Hippocampal formation (tissue), 2 donors: ENCODE results near the gene DUSP15.

Experiments used
- DNase-seq, 2 donors: peaks; one replicate each; lab custom pipeline; 2025; lab: John Stamatoyannopoulos, UW

The DUSP15 gene

DNA sequence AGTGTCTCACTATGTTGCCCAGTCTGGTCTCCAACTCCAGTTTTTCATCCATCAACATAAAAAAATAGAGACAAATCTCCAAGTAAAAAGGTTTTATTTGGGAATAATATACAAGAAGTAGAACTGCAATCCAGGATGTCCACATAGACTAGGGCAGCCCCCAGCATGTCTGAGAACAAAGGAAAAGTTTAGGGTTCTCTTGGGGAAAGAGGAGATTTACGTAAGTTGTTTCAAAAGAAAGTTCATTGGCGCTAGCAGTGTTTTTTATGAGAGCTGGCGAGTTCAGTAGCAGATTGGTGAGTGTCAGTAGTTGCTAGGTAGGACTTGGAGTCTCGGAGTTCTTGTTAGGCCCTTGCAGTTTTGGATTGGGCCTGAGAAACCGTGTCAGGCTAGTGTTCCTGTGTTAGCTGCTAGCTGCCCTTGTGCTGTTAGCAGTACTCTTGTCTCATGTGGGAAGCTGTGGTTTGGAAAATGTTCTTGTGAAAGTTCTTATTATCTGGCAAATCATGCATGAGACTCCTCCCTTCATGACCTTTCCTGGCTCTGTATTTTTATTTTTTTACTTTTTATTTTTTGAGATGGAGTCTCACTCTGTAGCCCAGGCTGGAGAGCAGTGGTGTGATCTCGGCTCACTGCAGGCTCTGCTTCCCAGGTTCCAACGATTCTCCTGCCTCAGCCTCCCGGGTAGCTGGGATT, 24.8 kb upstream of the DUSP15 start:
- DNase-seq = peak; percentile 7 to 47

GRCh38 chr20:31890646-31891045, 20.3 kb upstream of the DUSP15 start:
- DNase-seq = no peak

- DNase-seq = no peak
Measured at GRCh38 chr20:31883829-31884228, 13.5 kb upstream of the DUSP15 start.

GRCh38 chr20:31881945-31882344, 11.6 kb upstream of the DUSP15 start:
- DNase-seq = no peak

GRCh38 chr20:31879143-31879987, 9.0 kb upstream of the DUSP15 start:
- DNase-seq = peak; percentile 87 to 91

DNA sequence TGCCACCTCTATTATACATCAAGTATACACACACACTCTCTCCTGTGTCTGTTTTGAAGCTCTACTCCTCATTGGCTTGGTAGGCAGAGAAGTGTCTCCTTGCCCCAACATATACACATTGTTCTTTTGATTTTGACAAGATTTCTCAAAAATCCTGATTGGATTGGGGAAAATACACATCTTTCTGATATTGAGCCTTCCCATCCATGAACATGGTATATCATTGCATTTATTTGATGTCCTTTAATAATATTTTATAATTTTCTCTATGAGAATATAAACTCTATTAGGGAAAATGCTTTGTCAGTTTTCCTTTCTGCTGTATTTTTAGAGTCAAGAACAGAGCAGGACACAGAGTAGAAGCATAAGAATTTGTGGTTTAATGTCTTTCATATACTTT, 7.4 kb upstream of the DUSP15 start:
- no peak for DNase-seq

- no peak for DNase-seq
Measured at GRCh38 chr20:31875671-31876070, 5.3 kb upstream of the DUSP15 start.

DNA sequence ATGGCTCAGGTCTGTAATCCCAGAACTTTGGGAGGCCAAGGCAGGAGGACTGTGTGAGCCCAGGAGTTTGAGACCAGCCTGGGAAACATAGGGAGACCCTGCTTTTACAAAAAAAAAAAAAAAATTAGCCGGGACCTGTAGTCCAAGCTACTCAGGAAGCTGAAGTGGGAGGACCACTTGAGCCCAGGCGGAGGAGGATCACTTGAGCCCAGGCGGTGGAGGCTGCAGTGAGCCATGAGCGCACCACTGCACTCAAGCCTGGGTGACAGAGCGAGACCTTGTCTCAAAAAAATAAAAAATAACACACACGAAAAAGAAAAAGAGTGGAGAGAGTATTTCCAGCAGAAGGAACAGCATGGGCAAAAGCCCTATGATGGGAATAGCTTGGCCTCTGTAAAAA, 2.1 kb upstream of the DUSP15 start:
- no peak for DNase-seq

- DNase-seq = no peak
Measured at GRCh38 chr20:31871618-31871954, 1.3 kb upstream of the DUSP15 start.

GRCh38 chr20:31870726-31871617, 645 bp upstream of the DUSP15 start:
- DNase-seq = no peak

DNA sequence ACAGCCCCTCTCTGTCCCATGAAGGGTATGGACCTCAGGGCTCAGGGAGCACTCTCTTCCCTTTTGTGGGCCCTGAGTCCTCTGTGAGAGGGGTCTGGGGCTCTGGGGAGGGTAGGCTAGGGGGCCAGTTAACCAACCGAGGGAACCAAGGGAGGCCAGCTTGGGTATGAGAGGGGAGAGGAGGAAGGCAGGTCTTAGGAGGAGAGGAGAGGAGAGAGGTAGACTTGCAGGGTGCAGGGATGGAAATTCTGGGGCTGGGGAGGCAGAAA, 720 bp downstream of the DUSP15 start:
- no peak for DNase-seq

DNA sequence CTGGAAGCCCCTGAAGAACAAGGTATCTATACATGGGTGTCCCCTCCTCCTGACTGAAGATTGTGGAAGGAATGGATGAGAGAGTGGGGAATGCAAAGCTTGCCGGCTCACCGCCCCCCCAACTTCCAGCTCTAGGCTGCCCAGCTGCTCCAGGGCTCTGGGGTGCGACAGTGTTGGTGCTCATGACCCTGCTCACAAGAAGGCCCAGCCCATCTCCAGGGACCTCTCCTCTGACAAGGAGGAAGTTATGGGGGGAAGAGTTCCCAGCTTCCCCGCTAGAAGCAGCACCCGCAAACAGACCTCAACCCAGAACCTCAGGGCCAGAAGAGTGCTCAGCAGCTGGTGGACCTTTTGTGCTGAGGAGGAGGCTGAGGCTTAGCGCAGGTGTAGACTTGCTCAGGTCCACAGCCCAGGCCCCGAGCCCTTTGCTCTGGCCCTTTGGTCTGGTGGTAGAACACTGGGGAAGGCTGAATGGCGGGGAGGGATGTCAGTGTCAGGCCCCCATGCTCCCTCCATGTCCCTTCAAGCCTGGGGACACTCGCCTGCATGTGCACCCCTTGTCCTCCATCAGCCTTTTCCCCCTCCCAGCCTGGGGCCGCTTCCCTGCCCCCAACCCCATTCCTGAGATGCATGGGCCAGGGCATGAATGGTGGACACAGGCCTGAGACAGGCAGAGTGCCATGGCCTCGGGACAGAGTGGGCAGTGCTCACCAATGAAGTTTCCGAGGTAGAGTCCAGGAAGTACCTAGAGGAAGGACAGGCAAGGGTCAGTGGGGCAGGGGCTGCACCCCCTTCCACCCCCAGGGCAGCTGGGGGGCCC, 1.3 kb downstream of the DUSP15 start:
- DNase-seq = no peak

DNA sequence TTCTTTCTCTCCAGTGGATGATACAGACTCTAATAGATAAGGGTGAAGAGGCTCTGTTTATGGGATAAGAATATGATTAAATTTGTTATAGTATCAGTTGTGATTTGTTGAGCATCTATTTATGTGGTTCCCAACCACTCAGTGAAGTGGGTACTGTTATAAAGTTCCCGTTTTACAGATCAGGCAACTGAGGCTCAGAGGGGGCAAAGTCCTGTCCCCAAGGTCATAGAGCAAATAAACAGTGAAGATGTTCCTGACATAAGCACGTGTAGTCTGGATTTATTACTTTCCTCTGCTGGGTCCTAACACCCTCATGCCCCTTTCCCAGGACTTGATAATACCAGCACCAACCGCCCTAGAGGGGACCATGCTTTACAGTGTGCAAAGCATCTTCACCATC, 4.1 kb downstream of the DUSP15 start:
- no peak for DNase-seq

- DNase-seq = no peak
Measured at GRCh38 chr20:31864521-31865400, 5.6 kb downstream of the DUSP15 start.

GRCh38 chr20:31863296-31864085, 6.8 kb downstream of the DUSP15 start:
- DNase-seq = no peak

GRCh38 chr20:31862506-31862905, 7.8 kb downstream of the DUSP15 start:
- DNase-seq = no peak

DNA sequence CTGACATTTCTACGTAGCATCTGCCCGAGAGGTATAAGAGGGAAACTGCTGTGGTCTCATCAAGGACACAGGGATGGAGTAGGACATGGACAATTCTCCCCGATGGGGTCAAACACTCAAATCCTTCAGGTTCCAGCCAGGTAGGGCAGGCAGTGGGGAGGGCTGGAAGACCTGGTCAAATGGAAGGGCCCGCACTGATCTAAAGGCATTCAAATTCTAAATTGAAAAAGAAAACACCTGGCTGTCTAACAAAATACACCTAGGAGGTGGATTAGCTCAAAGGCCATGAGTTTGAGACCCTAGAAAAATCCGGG, 8.2 kb downstream of the DUSP15 start:
- no peak for DNase-seq

DNA sequence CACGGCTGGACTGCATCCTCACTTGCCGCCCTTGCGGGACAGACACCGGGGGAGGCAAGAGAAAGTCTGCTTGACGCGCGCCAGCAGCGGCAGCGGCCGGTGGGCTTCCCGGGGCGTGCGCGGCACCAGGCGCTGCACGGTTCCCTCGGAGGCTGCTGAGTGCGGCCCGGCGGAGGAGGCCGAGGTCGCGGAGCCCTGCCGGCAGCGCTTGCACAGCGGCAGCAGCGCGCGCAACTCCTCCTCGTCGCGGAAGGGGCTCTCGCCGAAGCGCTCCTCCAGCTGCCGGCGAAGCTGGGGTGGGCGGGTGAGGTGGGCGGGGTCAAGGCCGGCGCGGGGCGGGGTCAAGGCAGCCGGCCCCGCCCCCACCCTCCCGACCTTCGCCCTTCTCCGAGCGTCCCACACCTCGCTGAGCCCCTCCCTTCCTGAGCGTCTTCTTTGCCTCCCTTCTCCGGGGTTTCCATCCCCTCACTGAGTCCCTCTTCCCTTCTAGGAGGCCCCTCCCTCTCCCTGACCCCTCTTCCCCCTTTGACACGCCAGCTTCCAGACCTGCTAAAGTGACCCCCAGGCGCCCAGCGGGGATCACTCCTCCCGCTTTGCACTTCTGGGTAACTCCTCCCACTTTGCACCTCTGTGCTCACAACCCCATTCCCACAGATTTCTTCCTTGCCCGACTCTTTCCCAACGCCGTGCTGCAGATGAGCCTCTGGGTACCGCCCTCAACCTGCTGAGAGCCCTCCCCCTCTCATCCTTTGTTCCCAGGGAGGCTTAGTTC, 8.8 kb downstream of the DUSP15 start:
- DNase-seq = peak in 1 of 2 donors; percentile 20

- DNase-seq = no peak
Measured at GRCh38 chr20:31861135-31861384, 9.3 kb downstream of the DUSP15 start.
